Body of pancreas (tissue), 4 donors: ENCODE results near the gene TXLNA. TPM values are rescaled to one million over a fixed set of nuclear protein-coding genes. Genes with fewer than 3 reads are reported as not detected.

Experiments used
- ATAC-seq: fragments of 150-250 bp; one replicate; pipeline ENCODE4 v1.9.1; 2016
- DNase-seq, 4 donors: peaks; one replicate each; pipeline ENCODE4 v3.0.0-alpha.2; 2019
- H3K27ac ChIP-seq, 4 donors: fragments of 200-600 bp; sonication (generic); 1 replicate in 3 of 4; 2 replicates in 1 of 4; pipeline versions ENCODE4 v1.5.1 to v1.6.1; 2016 to 2019; ENCODE audit warnings: mild to moderate bottlenecking in 1 of 4, mixed read lengths in 1 of 4, moderate library complexity in 1 of 4
- H3K27me3 ChIP-seq, 2 donors: fragments of 200-600 bp; sonication (generic); one replicate each; pipeline ENCODE4 v1.6.0; 2016; ENCODE audit warnings: mild to moderate bottlenecking in 1 of 2
- H3K36me3 ChIP-seq, 2 donors: fragments of 200-600 bp; sonication (generic); replicated peaks in 1 of 2; 2 replicates each; pipeline ENCODE4 v1.5.1; 2016; ENCODE audit warnings: low read depth in 2 of 2; ENCODE audit not compliant: insufficient read depth in 1 of 2
- H3K4me1 ChIP-seq: fragments of 200-600 bp; sonication (generic); one replicate; pipeline ENCODE4 v1.6.0; 2016
- H3K4me3 ChIP-seq, 2 donors: fragments of 200-600 bp; sonication (generic); 1 replicate in 1 of 2; 2 replicates in 1 of 2; pipeline ENCODE4 v1.5.1; 2016 to 2019
- H3K9me3 ChIP-seq, 3 donors: fragments of 200-600 bp; sonication (generic); 1 replicate in 2 of 3; 2 replicates in 1 of 3; pipeline ENCODE4 v1.5.1; 2016
- POLR2A ChIP-seq, 3 donors: fragments of 450-650 bp; IDR thresholded peaks; one replicate each; pipeline ENCODE4 v1.6.1; 2016; ENCODE audit warnings: antibody characterized with exemption in 3 of 3, mild to moderate bottlenecking in 2 of 3
- WGBS, 2 donors: methylation state at CpG; one replicate each; pipeline ENCODE4 v1.1.5; 2017; 5-methylcytosine and 5-hydroxymethylcytosine counted together
- intact Hi-C: fragments of 100-400 bp; cut with DNase I; formaldehyde crosslinking; loops from one replicate; pipeline ENCODE4 v1.15.1; 2023
- total RNA-seq, 2 donors: library from RNA; depleted of rRNA; stranded (reverse); fragments of >200 nt; gene quantifications; one replicate each; pipeline ENCODE4 v1.1.0, GENCODE V29; 2016
- TF ChIP-seq, protein P1 (sequence below), 7 experiments: fragments of 450-650 bp in 4 of 7; fragments of 200-600 bp in 3 of 7; sonication (generic) in 3 of 7; IDR thresholded peaks; one replicate each; pipeline ENCODE4 v1.5.1; 2016 to 2019; ENCODE audit warnings: antibody characterized with exemption in 7 of 7

Gene TXLNA
- total RNA-seq, 2 donors from 2014 or later, result 20.0 to 23.4 TPM

GRCh38 chr1:32184650-32185049 lies 5.2 kb downstream of the TXLNA start:
- H3K36me3 ChIP-seq, result peaks cover 3 to 31% of the 10 kb centered on the region in 2 donors
- peaks cover 45% of the 10 kb centered on the region for H3K4me1 ChIP-seq

GRCh38 chr1:32186077-32186476 lies 6.6 kb downstream of the TXLNA start:
- WGBS, 2 donors, result 89 to 95% methylated on average over 2 of the region's 2 CpGs
- Histone ChIP-seq H3K27me3 (no peaks in the 10 kb centered on the region), H3K27ac (no peak overlapping the region), H3K4me1 (peaks cover 36% of the 10 kb centered on the region), H3K4me3 (no peak overlapping the region), H3K36me3 (peaks cover 14 to 43% of the 10 kb centered on the region in 2 donors), H3K9me3 (no peaks in the 10 kb centered on the region)
- DNase-seq, result no peak
- TF ChIP-seq POLR2A (IDR thresholded peaks at IDR 0.05), result no peak
- TF ChIP-seq, protein P1, sequence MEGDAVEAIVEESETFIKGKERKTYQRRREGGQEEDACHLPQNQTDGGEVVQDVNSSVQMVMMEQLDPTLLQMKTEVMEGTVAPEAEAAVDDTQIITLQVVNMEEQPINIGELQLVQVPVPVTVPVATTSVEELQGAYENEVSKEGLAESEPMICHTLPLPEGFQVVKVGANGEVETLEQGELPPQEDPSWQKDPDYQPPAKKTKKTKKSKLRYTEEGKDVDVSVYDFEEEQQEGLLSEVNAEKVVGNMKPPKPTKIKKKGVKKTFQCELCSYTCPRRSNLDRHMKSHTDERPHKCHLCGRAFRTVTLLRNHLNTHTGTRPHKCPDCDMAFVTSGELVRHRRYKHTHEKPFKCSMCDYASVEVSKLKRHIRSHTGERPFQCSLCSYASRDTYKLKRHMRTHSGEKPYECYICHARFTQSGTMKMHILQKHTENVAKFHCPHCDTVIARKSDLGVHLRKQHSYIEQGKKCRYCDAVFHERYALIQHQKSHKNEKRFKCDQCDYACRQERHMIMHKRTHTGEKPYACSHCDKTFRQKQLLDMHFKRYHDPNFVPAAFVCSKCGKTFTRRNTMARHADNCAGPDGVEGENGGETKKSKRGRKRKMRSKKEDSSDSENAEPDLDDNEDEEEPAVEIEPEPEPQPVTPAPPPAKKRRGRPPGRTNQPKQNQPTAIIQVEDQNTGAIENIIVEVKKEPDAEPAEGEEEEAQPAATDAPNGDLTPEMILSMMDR (IDR thresholded peaks at IDR 0.05), result no peak
- intact Hi-C loops, result no loop called here
- no peak for ATAC-seq

More at GRCh38 chr1:32184650-32185049, 5.2 kb downstream of the TXLNA start:
- DNase-seq (no peak), ATAC-seq (no peak)
- no peaks in the 10 kb centered on the region for H3K27me3 ChIP-seq
- no peaks in the 10 kb centered on the region for H3K9me3 ChIP-seq
- intact Hi-C loops, result no loop called here
- H3K27ac ChIP-seq, result no peak overlapping the region
- no peak overlapping the region for H3K4me3 ChIP-seq
- TF ChIP-seq, protein P1 (IDR thresholded peaks at IDR 0.05), result no peak
- TF ChIP-seq POLR2A (IDR thresholded peaks at IDR 0.05), result no peak

- peaks cover 32% of the 10 kb centered on the region for H3K4me1 ChIP-seq
- no peak overlapping the region for H3K27ac ChIP-seq
- WGBS, 2 donors, result 81 to 92% methylated on average over 2 of the region's 2 CpGs
- DNase-seq (no peak), ATAC-seq (no peak)
- no peaks in the 10 kb centered on the region for H3K27me3 ChIP-seq
- H3K4me3 ChIP-seq, result no peak overlapping the region
- H3K36me3 ChIP-seq, result peaks cover 18 to 47% of the 10 kb centered on the region in 2 donors
- intact Hi-C loops, result no loop called here
- TF ChIP-seq POLR2A (IDR thresholded peaks at IDR 0.05), result no peak
- TF ChIP-seq, protein P1 (IDR thresholded peaks at IDR 0.05), result no peak
- no peaks in the 10 kb centered on the region for H3K9me3 ChIP-seq
Measured at GRCh38 chr1:32186491-32186890, 7.0 kb downstream of the TXLNA start.

GRCh38 chr1:32187850-32188249 lies 8.4 kb downstream of the TXLNA start:
- DNase-seq, result no peak
- intact Hi-C loops, result no loop called here
- H3K4me3 ChIP-seq, result no peak overlapping the region

More at GRCh38 chr1:32187850-32188249, 8.4 kb downstream of the TXLNA start:
- Histone ChIP-seq H3K27ac (no peak overlapping the region), H3K9me3 (no peaks in the 10 kb centered on the region), H3K4me1 (peaks cover 19% of the 10 kb centered on the region), H3K27me3 (no peaks in the 10 kb centered on the region), H3K36me3 (peaks cover 31 to 56% of the 10 kb centered on the region in 2 donors)
- no peak for ATAC-seq
- WGBS, 2 donors, result 99 to 100% methylated on average over 9 of the region's 9 CpGs
- TF ChIP-seq POLR2A (IDR thresholded peaks at IDR 0.05), result no peak
- TF ChIP-seq, protein P1 (IDR thresholded peaks at IDR 0.05), result no peak
